ENCODE measurements around the gene NKX2-2.
"Not testable (repeated sequence)": the region's sequence is repeated elsewhere in the genome, so short reads cannot be mapped to it uniquely, and the experiment has no call there.

Gene NKX2-2

GRCh38 chr20:21508230-21509078, 5.4 kb downstream of the NKX2-2 start:
- no peak for DNase-seq (ENCODE audit: low spot score)

- no peak for DNase-seq (ENCODE audit: low spot score)
Observed at GRCh38 chr20:21507400-21508229, 6.2 kb downstream of the NKX2-2 start.

- DNase-seq (ENCODE audit: low spot score), result peak; percentile 76
Observed at GRCh38 chr20:21505810-21506530, 7.9 kb downstream of the NKX2-2 start.

- DNase-seq (ENCODE audit: low spot score), result peak; percentile 77
Observed at GRCh38 chr20:21505161-21505809, 8.6 kb downstream of the NKX2-2 start.

- no peak for DNase-seq (ENCODE audit: low spot score)
Observed at GRCh38 chr20:21504323-21504722, 9.5 kb downstream of the NKX2-2 start.

GRCh38 chr20:21503345-21503744, 10.5 kb downstream of the NKX2-2 start:
- no peak for DNase-seq (ENCODE audit: low spot score)

- no peak for DNase-seq (ENCODE audit: low spot score)
Observed at GRCh38 chr20:21501184-21501583, 12.7 kb downstream of the NKX2-2 start.

- no peak for DNase-seq (ENCODE audit: low spot score)
Observed at GRCh38 chr20:21500599-21500998, 13.3 kb downstream of the NKX2-2 start.

- DNase-seq (ENCODE audit: low spot score), result no peak
Observed at GRCh38 chr20:21499641-21500040, 14.2 kb downstream of the NKX2-2 start.

GRCh38 chr20:21498635-21499034, 15.2 kb downstream of the NKX2-2 start:
- no peak for DNase-seq (ENCODE audit: low spot score)

GRCh38 chr20:21498195-21498594, 15.7 kb downstream of the NKX2-2 start:
- no peak for DNase-seq (ENCODE audit: low spot score)

GRCh38 chr20:21496452-21496851, 17.4 kb downstream of the NKX2-2 start:
- DNase-seq (ENCODE audit: low spot score), result no peak

GRCh38 chr20:21493049-21493448, 20.8 kb downstream of the NKX2-2 start:
- no peak for DNase-seq (ENCODE audit: low spot score)

GRCh38 chr20:21490105-21490504, 23.8 kb downstream of the NKX2-2 start:
- DNase-seq (ENCODE audit: low spot score), result no peak

GRCh38 chr20:21480144-21480543, 33.7 kb downstream of the NKX2-2 start:
- DNase-seq (ENCODE audit: low spot score), result not testable (repeated sequence)

GRCh38 chr20:21465799-21466198, 48.1 kb downstream of the NKX2-2 start:
- DNase-seq (ENCODE audit: low spot score), result no peak

GRCh38 chr20:21464916-21465315, 48.9 kb downstream of the NKX2-2 start:
- DNase-seq (ENCODE audit: low spot score), result no peak

All from germinal center (tissue), 1 donor.